IPS-20b (cell line): ENCODE results near the gene CDC42.

Experiments
- H3K27ac ChIP-seq: one replicate; pipeline ENCODE4 v1.5.1; 2013; ENCODE audit warnings: low read length
- H3K27me3 ChIP-seq: 2 replicates; pipeline ENCODE4 v1.6.1; 2013; ENCODE audit warnings: mild to moderate bottlenecking, low read length, inconsistent platforms; ENCODE audit not compliant: insufficient read depth
- H3K36me3 ChIP-seq: 2 replicates; pipeline ENCODE4 v1.6.1; 2013; ENCODE audit warnings: low read depth, mild to moderate bottlenecking, inconsistent platforms, low read length, moderate library complexity; ENCODE audit not compliant: insufficient read depth
- H3K4me1 ChIP-seq: 2 replicates; pipeline ENCODE4 v1.6.1; 2013; ENCODE audit warnings: mild to moderate bottlenecking, control low read depth, inconsistent platforms, low read length, moderate library complexity; ENCODE audit not compliant: insufficient read depth
- H3K4me3 ChIP-seq: 2 replicates; pipeline ENCODE4 v1.5.1; 2013; ENCODE audit warnings: mild to moderate bottlenecking, low read length, inconsistent platforms
- H3K9ac ChIP-seq: 2 replicates; pipeline ENCODE4 v1.6.1; 2013; ENCODE audit warnings: low read depth, mild to moderate bottlenecking, inconsistent platforms, low read length, moderate library complexity
- H3K9me3 ChIP-seq: 2 replicates; pipeline ENCODE4 v1.6.1; 2013; ENCODE audit warnings: mild to moderate bottlenecking, low read depth, low read length, inconsistent platforms; ENCODE audit not compliant: insufficient read depth

The CDC42 gene

DNA sequence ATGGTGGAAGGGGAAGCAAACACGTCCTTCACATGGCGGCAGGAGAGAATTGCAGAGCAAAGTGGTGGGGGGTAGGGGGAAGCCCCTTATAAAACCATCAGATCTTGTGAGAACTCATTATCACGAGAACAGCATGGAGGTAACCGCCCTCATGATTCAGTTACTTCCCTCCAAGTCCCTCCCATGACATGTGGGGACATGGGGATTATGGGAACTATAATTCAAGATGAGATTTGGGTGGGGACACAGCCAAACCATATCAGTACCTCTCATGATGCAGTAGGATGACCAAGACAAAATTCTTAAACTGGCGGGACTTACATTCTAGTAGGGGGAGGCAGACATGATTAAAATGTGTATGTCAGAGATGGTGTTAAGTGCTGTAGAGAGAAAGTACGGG is 51.6 kb downstream of the CDC42 start:
- H3K36me3 ChIP-seq = peaks cover 7% of the 10 kb centered on the region; the same call in 1 of the 2 replicates

DNA sequence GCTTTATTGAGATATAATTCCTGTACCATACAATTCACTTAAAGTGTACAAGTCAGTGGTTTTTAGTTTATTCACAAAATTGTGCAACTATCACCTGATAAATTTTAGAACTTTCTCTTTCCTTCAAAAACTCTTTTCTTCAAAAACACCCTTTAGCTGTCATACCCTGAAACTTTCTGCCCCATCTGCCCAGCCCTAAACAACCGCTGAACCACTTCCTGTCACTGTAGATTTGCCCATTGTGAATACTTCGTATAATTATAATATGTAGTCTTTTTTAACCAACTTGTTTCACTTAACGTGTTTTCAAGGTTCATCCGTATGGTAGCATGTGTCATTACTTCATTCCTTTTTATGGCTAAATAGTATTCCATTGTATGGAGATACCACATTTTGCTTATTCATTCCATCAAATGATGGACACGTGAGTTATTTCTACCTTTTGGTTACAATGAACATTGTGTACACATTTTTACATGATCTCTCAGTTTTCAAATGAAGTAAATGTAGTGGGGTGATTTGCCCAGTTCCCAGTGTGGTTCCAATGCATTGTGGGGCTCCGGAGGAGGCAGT is 52.4 kb downstream of the CDC42 start:
- Histone ChIP-seq H3K9me3 (no peaks in the 10 kb centered on the region), H3K4me1 (no peaks in the 10 kb centered on the region), H3K4me3 (no peak overlapping the region), H3K9ac (no peak overlapping the region), H3K27ac (no peak overlapping the region), H3K36me3 (peaks cover 2% of the 10 kb centered on the region; the same call in 1 of the 2 replicates), H3K27me3 (no peaks in the 10 kb centered on the region)

More for the DNA sequence above, 51.6 kb downstream of the CDC42 start:
- H3K27me3 ChIP-seq = no peaks in the 10 kb centered on the region
- no peak overlapping the region for H3K27ac ChIP-seq
- no peaks in the 10 kb centered on the region for H3K9me3 ChIP-seq
- no peaks in the 10 kb centered on the region for H3K4me1 ChIP-seq
- no peak overlapping the region for H3K4me3 ChIP-seq
- H3K9ac ChIP-seq = no peak overlapping the region

DNA sequence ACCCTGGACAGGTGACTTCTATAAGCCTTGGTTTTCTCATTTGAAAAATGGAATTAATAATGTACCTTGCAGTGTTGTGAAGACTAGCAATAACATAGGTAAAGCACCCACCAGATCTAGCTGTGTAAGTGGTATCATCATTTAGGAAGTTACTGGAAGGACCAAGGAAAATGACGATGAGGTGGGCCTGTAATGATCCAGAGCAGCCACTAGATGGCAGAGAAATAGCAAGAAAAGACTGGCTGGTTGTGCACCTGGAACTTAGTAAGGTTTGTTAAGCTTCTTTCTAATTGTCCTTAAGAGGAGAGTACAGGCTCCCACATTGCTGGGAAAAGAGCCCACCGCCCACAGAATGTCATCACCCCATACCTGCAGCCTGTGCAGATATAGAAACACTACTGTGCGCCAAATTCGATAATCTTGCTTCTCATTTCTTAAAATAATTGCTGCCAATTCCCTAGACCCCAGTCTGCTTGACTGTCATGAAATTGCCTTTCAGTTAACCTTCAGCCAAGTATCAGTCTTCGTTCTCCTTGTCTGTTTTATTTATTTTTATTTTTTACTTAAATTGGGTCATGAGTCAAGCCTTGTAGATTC is 53.2 kb downstream of the CDC42 start:
- Histone ChIP-seq H3K4me3 (no peak overlapping the region), H3K4me1 (no peaks in the 10 kb centered on the region), H3K9me3 (no peaks in the 10 kb centered on the region), H3K27me3 (no peaks in the 10 kb centered on the region), H3K27ac (no peak overlapping the region), H3K36me3 (peaks cover 2% of the 10 kb centered on the region; the same call in 1 of the 2 replicates), H3K9ac (no peak overlapping the region)

DNA sequence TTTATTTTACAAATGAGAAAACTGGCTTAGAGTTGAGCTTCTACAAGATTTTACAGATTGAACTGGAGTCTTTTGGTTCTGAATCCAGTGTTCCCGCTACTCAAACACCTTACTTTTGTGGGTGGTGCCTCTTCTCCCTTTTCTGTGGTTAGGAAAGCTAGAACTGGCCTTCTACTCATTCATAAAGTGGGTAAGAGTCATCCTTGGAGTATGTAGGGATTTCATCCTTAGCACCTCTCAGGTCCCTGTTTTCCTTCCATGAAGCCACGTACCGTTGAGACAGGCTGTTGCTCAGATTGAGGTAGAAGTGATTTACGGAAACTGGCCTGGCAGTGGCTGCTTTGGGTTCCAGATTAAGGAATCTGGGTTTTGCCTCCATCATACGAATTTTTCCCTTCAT is 54.6 kb downstream of the CDC42 start:
- Histone ChIP-seq H3K27ac (no peak overlapping the region), H3K36me3 (no peaks in the 10 kb centered on the region; the same call in 1 of the 2 replicates), H3K4me1 (no peaks in the 10 kb centered on the region), H3K27me3 (no peaks in the 10 kb centered on the region), H3K9me3 (no peaks in the 10 kb centered on the region), H3K9ac (no peak overlapping the region), H3K4me3 (no peak overlapping the region)

DNA sequence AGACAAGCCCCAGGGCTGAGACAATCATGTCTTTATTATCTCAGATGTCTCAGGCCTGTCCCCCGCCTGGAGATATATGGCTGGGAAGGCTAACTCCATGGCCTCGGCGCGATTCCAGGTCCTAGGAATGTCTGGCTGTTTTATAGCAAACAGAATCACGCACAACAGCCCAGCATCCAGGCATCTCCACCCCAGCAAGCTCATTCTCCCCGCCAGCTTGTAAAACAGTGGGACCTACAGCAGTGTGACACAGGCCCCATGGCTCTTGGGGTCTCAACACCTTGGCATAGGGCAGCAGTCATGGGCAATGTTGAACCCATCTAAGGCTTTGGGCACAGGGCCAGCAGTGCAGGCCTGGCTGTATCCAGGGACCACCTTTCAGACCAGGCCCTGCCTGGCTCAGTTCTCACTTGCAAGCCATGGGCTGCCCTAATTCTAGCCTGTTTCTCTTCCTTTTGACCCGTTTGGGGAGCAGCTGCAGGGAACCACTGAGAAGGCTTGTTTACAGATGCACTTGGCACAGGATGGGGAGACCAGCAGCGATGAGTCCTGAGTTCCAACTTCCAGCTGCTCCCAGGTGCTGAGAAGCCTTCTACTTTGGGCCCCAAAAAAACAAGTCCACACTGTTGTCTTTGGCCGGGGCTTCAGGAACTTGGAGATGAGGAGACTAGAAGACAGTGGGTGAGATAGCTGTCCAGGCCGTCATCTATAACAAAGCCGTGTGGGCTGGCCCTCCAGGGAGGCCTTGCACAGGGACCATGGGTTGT is 56.0 kb downstream of the CDC42 start:
- Histone ChIP-seq H3K4me1 (no peaks in the 10 kb centered on the region), H3K9ac (no peak overlapping the region), H3K9me3 (no peaks in the 10 kb centered on the region), H3K36me3 (peaks cover 4% of the 10 kb centered on the region; the same call in 1 of the 2 replicates), H3K27me3 (no peaks in the 10 kb centered on the region), H3K4me3 (no peak overlapping the region), H3K27ac (no peak overlapping the region)

DNA sequence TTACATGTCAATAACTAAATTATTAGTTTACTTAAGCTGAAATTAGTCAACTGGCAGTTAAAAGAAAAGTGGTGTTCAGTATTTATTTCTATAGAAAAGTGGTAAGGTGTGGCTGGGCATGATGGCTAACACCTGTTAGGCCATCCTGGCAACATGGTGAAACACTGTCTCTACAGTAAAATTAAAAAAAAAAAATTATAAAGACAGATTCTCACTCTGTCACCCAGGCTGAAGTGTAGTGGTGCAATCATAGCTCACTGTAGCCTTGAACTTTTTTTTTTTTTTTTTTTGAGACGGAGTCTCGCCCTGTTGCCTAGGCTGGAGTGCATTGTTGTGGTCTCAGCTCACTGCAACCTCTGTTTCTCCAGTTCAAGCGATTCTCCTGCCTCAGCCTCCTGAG is 57.5 kb downstream of the CDC42 start:
- peaks cover 10% of the 10 kb centered on the region; the same call in 1 of the 2 replicates for H3K4me1 ChIP-seq
- no peak overlapping the region for H3K27ac ChIP-seq
- no peaks in the 10 kb centered on the region for H3K9me3 ChIP-seq
- H3K36me3 ChIP-seq = peaks cover 4% of the 10 kb centered on the region; the same call in 1 of the 2 replicates
- no peak overlapping the region for H3K4me3 ChIP-seq
- no peak overlapping the region for H3K9ac ChIP-seq
- no peaks in the 10 kb centered on the region for H3K27me3 ChIP-seq

DNA sequence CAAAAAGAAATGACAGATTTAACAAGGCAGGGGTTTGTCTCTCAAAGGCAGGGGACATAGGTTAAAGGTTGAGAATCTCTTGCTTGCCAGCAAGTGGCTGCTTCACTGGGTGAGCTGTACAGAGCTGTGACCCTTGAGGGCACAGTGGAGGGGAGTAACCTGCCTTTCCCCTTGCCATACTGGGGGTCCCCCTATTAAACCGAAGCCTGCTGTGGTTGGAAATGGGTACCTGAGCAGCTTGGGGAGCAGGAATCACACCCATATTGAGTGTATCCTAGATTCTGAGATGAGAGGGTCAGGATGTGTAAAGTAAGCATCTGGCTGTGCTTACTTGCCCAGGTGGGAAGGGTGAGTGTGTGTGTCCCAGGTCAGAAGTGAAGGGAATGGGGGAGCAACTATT is 58.6 kb downstream of the CDC42 start:
- peaks cover 12% of the 10 kb centered on the region for H3K4me1 ChIP-seq
- no peak overlapping the region for H3K9ac ChIP-seq
- H3K4me3 ChIP-seq = no peak overlapping the region
- H3K36me3 ChIP-seq = peaks cover 4% of the 10 kb centered on the region; the same call in 1 of the 2 replicates
- H3K27me3 ChIP-seq = no peaks in the 10 kb centered on the region
- H3K9me3 ChIP-seq = no peaks in the 10 kb centered on the region
- H3K27ac ChIP-seq = no peak overlapping the region

DNA sequence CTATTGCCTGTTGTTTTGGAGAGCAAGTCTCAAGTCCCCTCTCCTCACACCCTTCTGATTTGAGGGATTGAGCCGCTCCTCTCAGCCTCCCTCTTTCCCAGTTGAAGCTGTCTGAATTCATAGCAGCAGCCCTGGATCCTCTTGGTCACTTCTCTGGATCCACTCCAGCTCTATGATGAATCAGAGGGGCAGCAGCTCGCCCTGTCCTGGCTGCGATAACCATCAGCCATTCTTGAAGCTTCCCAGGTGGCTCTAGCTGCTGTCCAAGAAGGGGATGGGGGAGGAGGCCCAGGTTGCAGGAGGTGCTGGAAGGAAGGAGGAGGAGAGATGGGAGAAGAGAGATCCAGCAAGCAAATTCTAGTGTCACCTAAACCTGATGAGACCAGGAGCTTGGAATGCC is 59.1 kb downstream of the CDC42 start:
- peaks cover 4% of the 10 kb centered on the region; the same call in 1 of the 2 replicates for H3K36me3 ChIP-seq
- no peaks in the 10 kb centered on the region for H3K27me3 ChIP-seq
- H3K4me1 ChIP-seq = peaks cover 12% of the 10 kb centered on the region
- H3K4me3 ChIP-seq = no peak overlapping the region
- H3K27ac ChIP-seq = no peak overlapping the region
- no peaks in the 10 kb centered on the region for H3K9me3 ChIP-seq
- no peak overlapping the region for H3K9ac ChIP-seq

GRCh38 chr1:22112554-22112953 is 60.0 kb downstream of the CDC42 start:
- H3K27ac ChIP-seq = no peak overlapping the region
- H3K27me3 ChIP-seq = no peaks in the 10 kb centered on the region
- peaks cover 12% of the 10 kb centered on the region for H3K4me1 ChIP-seq
- peaks cover 4% of the 10 kb centered on the region; the same call in 1 of the 2 replicates for H3K36me3 ChIP-seq
- no peak overlapping the region for H3K4me3 ChIP-seq
- H3K9ac ChIP-seq = no peak overlapping the region
- H3K9me3 ChIP-seq = no peaks in the 10 kb centered on the region

- no peak overlapping the region for H3K27ac ChIP-seq
- H3K9ac ChIP-seq = peak overlapping the region; percentile 4; the same call in 1 of the 2 replicates
Measured at GRCh38 chr1:22114083-22115012, 61.8 kb downstream of the CDC42 start.

GRCh38 chr1:22115286-22115685 is 62.8 kb downstream of the CDC42 start:
- Histone ChIP-seq H3K27me3 (no peaks in the 10 kb centered on the region), H3K4me1 (peaks cover 12% of the 10 kb centered on the region), H3K9ac (peak overlapping the region; percentile 4; the same call in 1 of the 2 replicates), H3K27ac (no peak overlapping the region), H3K36me3 (peaks cover 4% of the 10 kb centered on the region; the same call in 1 of the 2 replicates), H3K9me3 (no peaks in the 10 kb centered on the region), H3K4me3 (no peak overlapping the region)

More at GRCh38 chr1:22114083-22115012, 61.8 kb downstream of the CDC42 start:
- no peaks in the 10 kb centered on the region for H3K27me3 ChIP-seq
- peaks cover 4% of the 10 kb centered on the region; the same call in 1 of the 2 replicates for H3K36me3 ChIP-seq
- no peak overlapping the region for H3K4me3 ChIP-seq
- peaks cover 12% of the 10 kb centered on the region for H3K4me1 ChIP-seq
- H3K9me3 ChIP-seq = no peaks in the 10 kb centered on the region
